NCI-H2171 (cell line): ENCODE data around the gene TNS3.
A peak's percentile ranks its signal among the peaks of the same experiment; 100 is the strongest.

Source experiments
- DNase-seq: peaks from one replicate; lab custom pipeline; 2025; lab: John Stamatoyannopoulos, UW

TNS3 gene

GRCh38 chr7:47506382-47507339 is 75.2 kb downstream of the TNS3 start:
- peak; percentile 55 for DNase-seq

GRCh38 chr7:47505312-47506007 is 76.5 kb downstream of the TNS3 start:
- DNase-seq: no peak

GRCh38 chr7:47504551-47505311 is 77.2 kb downstream of the TNS3 start:
- DNase-seq: no peak

- peak; percentile 90 for DNase-seq
Measured at GRCh38 chr7:47503281-47503680, 78.6 kb downstream of the TNS3 start.

GRCh38 chr7:47502240-47502877 is 79.6 kb downstream of the TNS3 start:
- no peak for DNase-seq

- DNase-seq: no peak
Measured at GRCh38 chr7:47501406-47501805, 80.5 kb downstream of the TNS3 start.

GRCh38 chr7:47500103-47500563 is 81.8 kb downstream of the TNS3 start:
- DNase-seq: no peak

GRCh38 chr7:47498229-47499056 is 83.5 kb downstream of the TNS3 start:
- DNase-seq: no peak

GRCh38 chr7:47497367-47498096 is 84.4 kb downstream of the TNS3 start:
- DNase-seq: no peak

GRCh38 chr7:47496666-47497065 is 85.2 kb downstream of the TNS3 start:
- DNase-seq: no peak

- no peak for DNase-seq
Measured at GRCh38 chr7:47496056-47496665, 85.8 kb downstream of the TNS3 start.

GRCh38 chr7:47493976-47494911 is 87.7 kb downstream of the TNS3 start:
- DNase-seq: no peak

- no peak for DNase-seq
Measured at GRCh38 chr7:47492716-47493325, 89.1 kb downstream of the TNS3 start.

GRCh38 chr7:47490501-47491265 is 91.2 kb downstream of the TNS3 start:
- DNase-seq: no peak

GRCh38 chr7:47489624-47490023 is 92.3 kb downstream of the TNS3 start:
- no peak for DNase-seq

- no peak for DNase-seq
Measured at GRCh38 chr7:47488969-47489342, 93.0 kb downstream of the TNS3 start.

- no peak for DNase-seq
Measured at GRCh38 chr7:47488201-47488968, 93.5 kb downstream of the TNS3 start.
